KG1 (cell line): ENCODE measurements around the gene PSMD7.

Experiments used
- DNase-seq: peaks from one replicate; lab custom pipeline; 2025; lab: John Stamatoyannopoulos, UW

The PSMD7 gene

DNA sequence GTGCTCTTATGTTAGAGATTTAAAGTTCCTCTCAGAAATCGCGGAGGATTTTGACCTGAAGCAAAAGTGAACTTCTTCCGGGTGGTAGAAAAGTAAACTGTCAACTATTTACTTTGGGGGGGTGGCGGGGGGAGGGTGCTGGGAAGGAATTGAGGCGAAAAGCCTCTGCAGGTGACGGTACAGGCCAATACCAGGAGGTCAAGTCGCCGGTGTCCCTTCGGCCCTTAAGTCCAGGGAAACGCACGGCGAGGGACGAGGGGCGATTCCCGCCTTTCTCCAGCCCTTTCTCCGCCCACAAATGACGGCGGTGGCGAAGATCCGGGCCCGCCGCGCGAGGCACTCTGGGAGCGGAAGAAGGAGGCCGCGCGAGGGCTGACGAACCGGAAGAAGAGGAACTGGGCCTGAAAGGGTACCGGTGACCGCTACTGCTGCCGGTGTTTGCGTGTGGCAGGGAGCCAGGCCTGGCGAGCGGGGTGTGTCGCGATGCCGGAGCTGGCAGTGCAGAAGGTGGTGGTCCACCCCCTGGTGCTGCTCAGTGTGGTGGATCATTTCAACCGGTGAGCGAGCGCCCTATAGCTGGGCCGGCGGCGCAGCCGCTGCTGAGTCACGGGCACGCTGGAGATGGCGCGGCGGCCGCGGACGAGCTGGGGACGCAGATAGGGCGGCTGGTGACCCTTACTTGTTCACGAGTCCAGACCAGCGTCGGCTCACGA lies at the start of gene PSMD7:
Gene PSMD7, plus strand, starts transcription at position 383 of the 713 bp plus-strand sequence. Its CDS starts 101 bp downstream, at position 484.
- DNase-seq = peak; percentile 78

DNA sequence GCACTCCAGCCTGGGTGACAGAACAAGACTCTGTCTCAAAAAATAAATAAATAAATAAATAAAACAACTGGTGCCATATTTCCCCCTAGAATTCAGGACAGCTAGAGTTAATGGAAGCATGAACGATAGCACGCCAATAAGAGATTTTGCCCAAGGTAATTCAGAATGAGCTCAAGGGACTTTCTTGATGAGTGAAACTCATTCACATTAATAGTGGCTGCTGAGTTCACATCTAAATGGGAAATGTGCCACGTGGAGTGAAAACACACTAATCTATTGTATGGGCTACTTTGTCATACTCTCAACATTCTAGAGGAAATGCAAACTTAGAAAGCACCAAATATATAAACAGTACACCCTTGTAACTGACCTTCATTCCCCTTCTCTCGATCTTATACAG lies 47.4 kb upstream of the PSMD7 start:
- no peak for DNase-seq

DNA sequence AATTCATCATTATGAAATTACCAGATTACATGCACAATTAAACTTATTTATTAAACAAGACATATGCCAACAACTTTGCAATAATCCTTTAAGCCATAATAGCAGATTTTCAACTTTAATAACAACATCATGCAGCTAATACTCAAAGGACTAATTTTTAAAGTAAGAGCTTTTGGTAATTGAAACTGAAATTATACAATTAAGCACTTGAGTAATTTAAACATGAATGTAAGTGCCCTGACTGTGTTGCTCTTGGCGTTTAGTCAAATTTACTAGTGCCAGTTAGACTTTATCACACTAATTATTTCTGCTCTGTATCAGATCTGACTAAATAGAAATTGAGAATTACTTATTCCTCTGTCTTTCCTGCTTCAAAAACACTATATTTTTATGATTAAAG lies 46.8 kb upstream of the PSMD7 start:
- no peak for DNase-seq

DNA sequence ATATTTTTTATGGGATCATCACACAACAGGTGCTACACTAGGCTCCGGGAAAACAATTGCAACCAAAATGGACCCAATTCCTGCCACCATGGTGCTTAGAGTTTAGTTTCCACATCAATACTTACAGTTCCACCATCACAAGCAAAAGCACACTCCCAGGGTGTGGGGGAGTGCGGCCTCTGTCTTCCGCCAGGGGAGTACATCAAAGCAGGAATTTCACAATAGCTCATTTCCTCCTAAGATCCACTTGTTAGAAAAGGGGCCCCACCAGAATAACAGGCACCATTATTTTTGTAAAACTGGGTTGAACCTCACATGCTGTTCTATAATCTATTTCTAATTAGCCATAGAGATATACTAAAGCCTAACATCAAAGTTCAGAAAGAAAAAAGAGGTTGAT lies 44.3 kb upstream of the PSMD7 start:
- DNase-seq = no peak

DNA sequence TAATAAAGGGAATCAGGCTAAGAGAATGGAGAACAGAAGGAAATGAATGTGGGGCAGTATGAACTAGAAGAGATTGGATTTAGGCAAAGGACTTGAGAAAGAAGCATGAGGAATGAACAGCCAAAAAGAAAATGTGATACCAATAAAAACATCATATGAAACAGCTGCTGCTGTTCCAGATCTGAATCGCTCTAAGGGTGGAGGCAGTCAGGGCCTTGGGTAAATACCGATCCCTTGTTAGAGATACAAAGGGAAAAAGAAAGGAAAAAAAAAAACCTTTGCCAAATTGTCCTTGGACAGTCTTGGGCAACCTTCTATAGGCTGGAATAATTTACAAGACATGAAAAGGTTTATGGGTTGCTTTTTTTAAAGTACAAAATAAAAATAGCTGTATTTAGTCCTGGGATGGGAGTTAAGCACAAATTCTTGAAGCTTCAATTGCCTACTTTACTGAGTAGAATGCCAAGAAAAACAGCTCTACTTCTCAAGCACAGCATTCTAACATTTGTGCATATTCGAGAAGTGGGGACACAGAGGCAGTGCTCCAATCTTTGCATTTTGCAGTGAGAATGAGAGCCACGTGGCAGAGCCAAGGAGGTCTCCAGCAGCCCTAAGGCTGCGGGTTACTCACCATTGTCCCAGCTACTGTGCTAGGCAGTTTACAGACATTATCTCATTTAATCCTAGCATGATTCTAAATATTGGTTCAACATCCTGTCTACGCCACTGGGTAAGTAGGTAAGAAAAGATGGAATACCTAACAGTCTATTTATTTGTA lies 43.3 kb upstream of the PSMD7 start:
- no peak for DNase-seq

DNA sequence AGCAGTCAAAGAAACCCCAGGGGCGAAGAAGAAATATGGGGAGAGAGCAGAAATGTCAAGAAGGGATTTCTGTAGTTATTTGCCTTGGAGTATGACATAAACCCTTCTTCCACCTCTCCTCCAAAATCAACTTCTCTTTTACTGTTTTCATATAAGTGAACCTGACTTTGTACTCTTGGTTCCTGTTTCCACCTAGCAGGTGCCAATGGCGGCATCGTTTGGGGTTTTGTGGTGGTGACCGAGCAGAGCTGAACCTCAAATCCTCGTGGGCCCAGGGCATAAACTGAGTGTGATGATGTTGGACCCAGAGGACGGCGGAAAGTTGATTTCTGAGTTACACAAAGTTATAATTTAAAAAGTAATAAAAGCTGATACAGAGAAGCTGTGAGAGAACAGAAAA lies 39.6 kb upstream of the PSMD7 start:
- no peak for DNase-seq

DNA sequence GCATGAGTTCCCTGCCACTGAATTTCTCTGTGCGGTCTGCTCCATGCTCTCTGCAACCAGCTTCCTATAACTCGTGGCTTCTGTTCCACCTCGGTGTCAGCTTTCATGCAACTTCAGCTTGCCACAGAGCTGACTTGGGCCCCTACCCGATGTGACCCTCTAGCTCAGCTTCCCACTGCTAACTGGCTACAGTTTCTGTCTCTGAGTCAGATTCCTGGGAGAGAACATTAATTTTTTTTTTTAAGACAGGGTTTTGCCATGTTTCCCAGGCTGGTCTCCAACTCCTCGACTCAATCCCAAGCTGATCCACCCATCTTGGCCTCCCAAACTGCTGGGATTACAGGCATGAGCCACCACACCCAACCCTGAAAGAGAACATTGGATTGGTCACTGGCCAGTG lies 35.5 kb upstream of the PSMD7 start:
- DNase-seq = no peak

DNA sequence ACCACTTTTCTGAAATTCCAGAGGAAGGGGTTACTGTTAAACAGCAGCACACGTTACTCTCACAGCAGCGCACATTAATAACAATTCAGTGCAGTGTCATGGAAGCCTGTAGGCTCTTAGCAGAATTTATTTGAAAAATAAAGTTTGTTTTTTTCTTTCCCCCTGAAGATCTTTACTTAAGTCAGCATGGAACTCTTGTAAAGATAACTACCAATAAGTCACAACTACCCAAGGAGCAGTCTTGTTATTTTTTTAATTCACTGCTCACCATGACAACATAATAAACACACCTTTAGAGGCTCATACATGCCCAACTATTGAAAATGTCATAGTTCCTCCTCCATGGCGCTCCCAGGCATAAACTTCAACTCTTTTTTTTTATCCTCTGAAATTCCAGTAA lies 31.8 kb upstream of the PSMD7 start:
- DNase-seq = no peak

DNA sequence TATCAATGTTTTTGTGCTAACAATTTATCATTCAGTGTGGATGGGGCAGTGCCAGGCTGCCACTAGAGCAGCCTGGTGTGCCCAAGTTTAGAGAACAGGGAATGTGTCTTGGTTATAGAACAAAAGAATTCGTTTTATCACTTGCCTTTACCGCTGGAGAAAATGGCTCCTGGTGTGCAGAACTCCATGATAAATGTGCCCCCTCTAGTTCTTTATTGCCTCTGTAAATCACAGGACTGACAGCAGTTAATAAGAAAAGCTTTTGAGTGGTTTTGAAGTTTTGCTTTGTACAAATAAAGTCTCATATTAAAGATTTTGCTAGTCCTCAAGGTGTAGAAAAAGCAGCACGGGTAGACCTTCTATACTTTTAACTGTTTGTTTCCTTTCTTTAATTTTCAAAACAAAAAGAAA lies 28.2 kb upstream of the PSMD7 start:
- DNase-seq = no peak

DNA sequence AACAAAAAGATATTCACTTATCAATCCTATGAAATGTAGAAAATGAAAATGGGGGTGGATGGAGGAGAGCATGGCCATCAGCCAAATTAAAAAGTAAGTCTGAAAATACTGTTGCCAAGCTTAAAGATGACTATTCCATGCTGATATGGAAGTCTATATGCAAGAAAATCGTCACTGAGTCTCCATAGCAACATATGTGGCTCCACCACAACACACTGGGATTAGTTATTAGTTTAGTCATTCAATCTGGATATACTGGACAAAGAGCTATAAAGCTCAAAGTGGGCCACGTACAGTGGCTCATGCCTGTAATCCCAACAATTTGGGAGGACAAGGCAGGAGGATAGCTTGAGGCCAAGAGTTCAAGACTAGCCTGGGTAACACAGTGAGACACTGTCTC lies 24.7 kb upstream of the PSMD7 start:
- DNase-seq = no peak

DNA sequence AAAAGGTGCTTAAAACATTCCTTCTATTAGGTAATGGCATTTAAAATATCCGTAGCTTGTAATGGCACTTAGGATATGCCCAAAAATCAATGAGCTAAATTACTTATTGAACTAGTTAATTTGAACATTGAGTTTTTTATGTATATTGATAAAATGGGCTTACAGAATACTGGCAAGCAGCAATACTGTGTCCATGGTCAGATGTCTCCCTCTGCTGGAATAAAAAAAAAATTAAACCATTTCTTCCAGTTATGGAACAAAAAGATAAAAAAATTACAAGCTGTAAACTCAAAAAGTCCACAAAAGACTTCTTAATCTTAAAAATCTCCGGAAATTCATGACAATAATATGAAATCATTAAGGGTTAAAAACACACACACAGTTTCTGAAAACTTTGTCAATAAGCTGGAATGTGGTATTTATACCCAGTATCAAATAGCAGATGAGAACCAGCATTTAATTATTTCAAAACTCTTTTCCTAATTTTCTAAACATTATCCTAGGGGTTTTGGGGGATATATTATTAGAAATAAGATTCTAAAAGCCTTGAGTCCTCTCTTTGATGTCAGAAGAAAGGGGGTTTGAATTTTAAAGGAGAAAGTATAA lies 21.5 kb upstream of the PSMD7 start:
- DNase-seq = no peak

DNA sequence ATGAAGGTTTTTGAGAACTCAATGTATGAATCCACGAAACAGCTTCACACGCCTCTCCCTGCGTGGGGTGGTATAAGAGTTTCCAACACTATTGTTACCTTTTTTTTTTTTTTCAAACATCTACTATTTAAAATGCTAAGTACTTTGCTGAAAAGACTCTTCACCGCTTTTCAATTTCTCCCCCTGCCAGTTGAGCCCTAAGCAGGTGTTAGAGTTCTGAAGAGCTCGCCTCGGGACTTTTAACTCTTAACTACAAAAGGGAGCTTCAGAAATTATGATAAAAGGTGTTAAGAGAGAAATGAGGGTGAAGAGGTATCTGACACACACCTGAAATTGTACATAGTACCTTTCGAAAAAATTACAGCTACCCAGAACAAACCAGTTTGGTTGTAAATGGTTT lies 20.9 kb upstream of the PSMD7 start:
- DNase-seq = no peak

DNA sequence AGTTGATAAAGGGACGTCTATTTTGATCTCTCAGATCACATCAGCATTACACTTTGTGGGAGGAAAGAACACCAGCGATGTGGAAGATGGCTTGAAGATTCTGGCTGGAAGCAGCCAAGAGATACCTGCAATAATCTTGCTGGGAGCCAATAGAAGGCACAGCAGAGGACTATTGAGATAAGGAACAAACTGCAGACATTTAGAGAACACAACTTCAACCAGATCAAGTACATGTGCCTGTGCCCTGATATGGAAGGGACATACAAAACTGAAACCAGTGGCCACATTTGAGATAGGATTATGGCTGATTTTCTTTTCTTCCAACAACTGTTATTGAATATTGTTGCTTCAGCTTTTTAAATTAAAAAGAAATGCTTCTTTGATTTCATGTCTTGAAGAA lies 18.6 kb upstream of the PSMD7 start:
- no peak for DNase-seq

DNA sequence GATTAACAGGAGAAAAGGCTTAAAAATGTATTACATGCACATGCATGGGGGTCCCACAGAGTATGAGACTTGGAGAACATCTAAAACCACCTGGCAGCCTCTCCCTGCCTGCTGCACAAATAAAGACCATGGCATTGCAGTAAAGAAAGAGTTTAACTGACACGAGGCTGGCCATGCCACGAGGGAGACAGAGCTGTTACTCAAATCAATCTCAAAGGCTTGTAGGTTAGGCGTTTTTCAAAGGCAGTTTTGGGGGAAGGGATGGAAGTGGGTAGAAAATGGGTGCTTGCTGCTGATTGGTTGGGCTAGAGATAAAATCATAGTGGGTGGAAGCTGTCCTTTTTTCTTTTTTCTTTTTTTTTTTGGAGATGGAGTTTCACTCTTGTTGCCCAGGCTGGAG lies 17.3 kb upstream of the PSMD7 start:
- no peak for DNase-seq

DNA sequence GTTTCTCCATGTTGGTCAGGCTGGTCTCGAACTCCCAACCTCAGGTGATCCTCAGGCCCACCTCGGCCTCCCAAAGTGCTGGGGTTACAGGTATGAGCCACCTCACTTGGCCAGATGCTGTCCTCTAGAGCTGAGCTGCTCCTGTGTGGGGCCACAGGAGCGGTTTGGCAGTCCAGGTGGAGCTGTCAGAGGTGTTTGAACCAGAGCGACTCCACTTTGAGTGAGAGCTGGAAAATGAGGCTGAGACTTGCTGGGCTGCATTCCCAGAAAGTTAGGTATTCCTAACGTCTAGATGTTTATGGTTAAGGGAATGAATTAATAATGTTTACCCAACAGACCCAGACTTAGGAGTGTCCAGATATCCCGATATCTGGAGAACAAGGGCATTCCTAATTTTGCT lies 16.8 kb upstream of the PSMD7 start:
- DNase-seq = no peak

DNA sequence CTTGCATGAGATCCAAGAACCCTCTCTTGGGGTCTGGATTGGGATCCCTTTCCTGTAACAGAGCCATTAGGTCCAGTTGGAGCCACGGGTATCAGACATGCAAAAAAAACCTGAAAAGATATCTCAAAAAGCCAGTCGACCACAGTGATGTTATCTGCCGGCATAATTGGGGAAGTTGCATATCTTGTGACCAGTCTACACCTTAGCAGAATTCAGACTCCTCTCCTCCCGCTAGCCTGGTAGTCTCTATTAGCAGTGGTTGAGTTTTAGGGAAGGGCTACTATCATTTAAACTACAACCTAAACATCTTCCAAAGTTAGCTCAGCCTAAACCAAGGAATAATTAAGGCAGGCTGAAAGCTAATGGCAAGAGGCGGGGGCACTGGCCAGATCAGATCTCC lies 16.2 kb upstream of the PSMD7 start:
- no peak for DNase-seq

DNA sequence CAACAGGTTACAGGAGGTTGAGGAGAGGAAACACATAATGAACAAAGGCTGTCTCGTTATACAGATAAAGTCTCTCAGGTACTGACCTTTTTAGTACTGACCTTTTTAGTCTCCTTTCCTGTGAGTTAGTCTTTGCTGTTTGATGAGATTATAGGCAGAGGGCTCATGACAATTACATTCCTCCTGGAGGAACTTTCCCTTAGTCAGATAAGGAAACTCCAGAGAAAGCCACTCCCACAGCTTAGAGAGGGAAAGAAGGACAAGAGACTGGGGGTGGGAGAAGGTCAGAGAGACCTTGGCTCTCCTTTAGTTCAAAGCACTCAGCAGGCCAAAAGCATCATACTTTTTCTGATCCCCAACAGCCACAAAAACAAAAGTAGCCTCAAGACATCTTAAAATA lies 15.3 kb upstream of the PSMD7 start:
- no peak for DNase-seq

DNA sequence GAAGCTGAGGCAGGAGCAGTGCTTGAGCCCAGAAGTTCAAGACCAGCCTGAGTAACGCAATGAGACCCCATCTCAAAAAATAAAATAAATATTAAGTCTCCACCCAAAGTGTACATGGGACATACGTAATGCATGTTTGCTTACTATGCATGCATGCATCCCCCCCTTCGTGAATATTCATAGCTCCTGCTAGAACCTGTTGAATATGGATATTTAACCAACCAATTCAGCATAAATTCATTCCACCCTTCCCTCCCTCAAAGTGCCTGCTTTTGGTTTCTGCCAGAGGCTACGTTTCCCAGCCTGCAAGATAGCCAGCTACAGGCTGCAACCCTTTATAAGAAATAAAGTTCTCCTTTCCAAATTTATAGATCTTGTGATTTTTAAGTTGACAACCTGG lies 12.9 kb upstream of the PSMD7 start:
- DNase-seq = no peak

DNA sequence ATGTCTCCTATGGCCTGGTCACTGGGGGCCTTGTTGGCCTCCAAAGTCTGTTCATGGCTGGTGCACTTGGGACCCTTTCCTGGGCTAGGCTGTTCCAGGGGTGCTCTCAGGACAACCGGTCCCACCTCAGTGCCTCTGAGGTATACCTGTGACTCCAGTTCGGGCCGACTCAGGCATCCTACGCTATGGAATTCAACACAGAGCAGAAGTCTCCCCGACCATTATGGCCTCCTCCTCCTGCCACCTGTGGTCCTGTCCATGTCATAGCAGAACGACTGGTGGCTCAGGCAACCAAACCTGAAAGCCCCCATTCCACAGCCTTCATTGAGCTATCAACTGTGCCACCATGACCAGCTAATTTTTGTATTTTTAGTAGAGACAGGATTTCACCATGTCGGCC lies 8.5 kb upstream of the PSMD7 start:
- no peak for DNase-seq

DNA sequence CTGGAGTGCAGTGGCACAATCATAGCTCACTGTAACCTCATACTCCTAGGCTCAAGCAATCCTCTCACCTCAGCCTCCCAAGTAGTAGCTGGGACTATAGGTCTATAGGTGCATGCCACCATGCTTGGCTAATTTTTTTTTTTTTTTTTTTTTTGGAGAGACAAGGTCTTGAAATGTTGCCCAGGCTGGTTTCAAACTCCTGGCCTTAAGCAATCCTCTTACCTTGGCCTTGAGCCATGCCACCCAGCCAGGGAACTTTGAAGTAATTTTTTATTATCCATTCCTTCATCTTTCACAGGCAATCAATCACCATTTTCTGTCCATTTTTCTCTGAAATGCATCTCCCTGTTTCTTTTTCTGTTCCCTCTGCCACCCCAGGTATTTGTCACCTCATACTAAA lies 6.3 kb upstream of the PSMD7 start:
- DNase-seq = no peak

DNA sequence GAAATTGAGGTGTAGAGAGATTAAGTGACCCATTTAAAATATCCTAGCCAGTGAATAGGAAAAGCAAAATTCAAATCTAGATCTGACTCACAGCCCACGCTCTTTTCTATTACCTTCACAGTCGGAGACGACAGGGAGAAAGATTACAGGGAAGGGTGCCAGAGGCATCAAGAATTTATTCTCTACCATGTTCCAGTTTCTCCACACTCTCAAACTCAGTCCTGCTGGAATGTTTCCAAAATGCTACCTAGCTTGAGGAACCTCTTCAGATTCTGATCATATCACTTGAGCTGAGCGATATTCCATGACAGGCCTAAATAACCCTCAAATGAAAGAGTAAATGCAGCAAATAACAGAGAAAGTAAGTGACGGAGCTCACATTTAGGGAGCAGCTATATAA lies 5.4 kb upstream of the PSMD7 start:
- DNase-seq = no peak

DNA sequence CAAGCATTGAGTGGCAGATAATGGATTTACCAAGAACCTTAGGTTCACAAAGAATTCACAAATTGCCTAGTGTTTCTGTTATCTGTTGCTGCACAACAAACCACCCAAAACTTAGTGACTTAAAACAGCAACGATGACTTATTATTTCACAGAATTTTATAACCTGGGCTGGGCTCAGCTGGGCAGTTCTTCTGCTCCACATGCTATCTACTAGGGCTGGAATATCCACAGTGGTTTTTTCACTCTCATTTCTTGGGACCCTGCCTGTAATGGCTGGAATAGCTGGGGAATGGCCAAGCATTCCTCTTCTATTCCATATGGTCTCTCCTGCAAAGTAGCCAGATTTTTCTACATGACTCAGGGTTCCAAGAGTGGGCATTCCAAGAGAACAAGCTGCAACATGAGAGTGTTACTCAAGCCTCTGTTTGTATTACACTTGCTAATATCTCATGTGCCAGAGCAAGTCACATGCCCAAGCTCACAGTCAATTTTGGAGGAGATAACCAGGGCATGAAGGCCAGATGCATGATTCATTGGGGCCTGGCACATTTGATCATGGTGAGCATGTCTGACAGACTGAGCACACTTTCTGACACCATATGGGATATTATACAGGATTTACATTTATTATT lies 4.9 kb upstream of the PSMD7 start:
- DNase-seq = no peak

DNA sequence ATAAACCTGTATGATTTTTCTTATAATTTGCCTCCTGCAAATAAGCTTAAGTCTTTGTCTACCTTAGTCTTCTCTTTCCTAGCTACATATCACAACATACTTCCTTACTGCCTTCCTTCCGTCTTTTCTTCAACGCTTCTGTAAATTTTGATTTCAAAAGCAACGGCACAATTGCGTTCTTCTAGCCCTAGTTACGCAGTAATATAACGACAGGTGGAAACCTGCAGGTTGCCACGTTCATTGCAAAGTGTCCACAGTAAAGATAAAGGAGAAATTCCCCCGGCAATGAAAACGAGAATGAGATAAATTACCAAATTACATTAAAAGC lies 546 bp upstream of the PSMD7 start:
- DNase-seq = peak; percentile 70
